Effector memory CD8-positive, alpha-beta T cell (primary cell): Measurements from ENCODE around the gene CLTRN.
"Not testable (repeated sequence)": the region's sequence is repeated elsewhere in the genome, so short reads cannot be mapped to it uniquely, and the experiment has no call there.

Experiments
- ATAC-seq: fragments of 150-1000 bp; cut with Tn5 transposase; replicated peaks from 2 replicates; pipeline ENCODE4 v1.10.0; 2021; ENCODE audit warnings: mild to moderate bottlenecking, moderate library complexity
- DNase-seq, 3 experiments: peaks; one replicate each; pipeline ENCODE4 v3.0.0; 2021
- H3K27ac Mint-ChIP-seq, 2 donors: one replicate each; pipeline ENCODE4 v1.8.0; 2022; ENCODE audit warnings: mild to moderate bottlenecking in 2 of 2, mixed read lengths in 2 of 2, moderate library complexity in 2 of 2
- H3K27me3 Mint-ChIP-seq, 2 donors: one replicate each; pipeline ENCODE4 v1.8.0; 2022; ENCODE audit warnings: mixed read lengths in 2 of 2
- H3K36me3 Mint-ChIP-seq: one replicate; pipeline ENCODE4 v1.8.0; 2022; ENCODE audit warnings: mild to moderate bottlenecking, moderate library complexity, mixed read lengths; ENCODE audit not compliant: insufficient read depth
- H3K4me1 Mint-ChIP-seq, 2 donors: one replicate each; pipeline ENCODE4 v1.8.0; 2022; ENCODE audit warnings: low read depth in 2 of 2, mixed read lengths in 2 of 2
- H3K4me3 Mint-ChIP-seq, 2 donors: one replicate each; pipeline ENCODE4 v1.8.0; 2022; ENCODE audit warnings: mild to moderate bottlenecking in 2 of 2, mixed read lengths in 2 of 2, moderate library complexity in 2 of 2
- H3K9me3 Mint-ChIP-seq, 2 donors: one replicate each; pipeline ENCODE4 v1.8.0; 2022; ENCODE audit warnings: mixed read lengths in 2 of 2

Gene CLTRN

DNA sequence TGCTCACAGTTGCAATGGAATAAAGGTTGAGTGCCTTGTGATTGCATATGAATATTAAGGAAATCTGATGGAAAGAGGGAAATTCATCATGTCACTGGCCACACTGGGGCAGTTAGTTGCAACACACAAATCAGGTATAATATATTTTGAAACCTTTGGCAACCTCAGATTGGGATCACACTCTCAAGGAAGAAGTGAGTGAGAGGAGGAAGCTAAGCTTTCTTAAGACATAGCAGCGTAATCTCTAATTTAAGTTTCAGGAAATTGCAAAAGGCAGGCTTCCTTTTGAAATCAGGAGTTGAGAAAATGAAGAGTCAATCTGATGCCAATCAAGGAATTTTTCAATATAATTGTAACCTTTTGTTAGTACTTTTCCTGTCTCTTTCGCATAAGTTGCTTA is 12.3 kb upstream of the CLTRN start:
- no peak for ATAC-seq
- H3K27ac Mint-ChIP-seq = no peak overlapping the region
- DNase-seq = no peak
- H3K27me3 Mint-ChIP-seq = no peaks in the 10 kb centered on the region
- H3K4me3 Mint-ChIP-seq = no peak overlapping the region
- peaks cover 3% of the 10 kb centered on the region for H3K36me3 Mint-ChIP-seq
- peaks cover 4 to 9% of the 10 kb centered on the region in 2 donors for H3K4me1 Mint-ChIP-seq
- H3K9me3 Mint-ChIP-seq = no peaks in the 10 kb centered on the region

DNA sequence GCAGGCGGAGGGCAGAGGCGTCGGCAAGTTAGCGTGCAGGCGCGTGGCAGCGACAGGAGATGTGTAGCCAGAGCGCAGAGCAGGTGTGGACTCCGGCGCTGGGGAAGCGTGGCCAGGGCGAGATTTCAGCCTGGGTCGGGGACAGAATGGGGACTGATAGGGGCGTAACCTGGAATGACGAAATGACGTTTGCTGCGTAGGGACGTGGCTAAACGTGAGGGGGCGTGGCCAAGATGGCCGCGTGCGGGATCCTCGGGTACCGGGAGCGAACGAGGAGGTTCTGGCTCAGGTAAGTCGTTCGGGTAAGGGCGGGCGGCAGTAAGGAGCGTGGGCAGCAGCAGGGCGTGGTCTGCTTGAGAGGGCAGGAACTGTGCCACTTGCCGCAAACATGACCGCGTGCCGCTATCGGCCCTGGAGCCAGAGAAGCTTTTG is 10.9 kb upstream of the CLTRN start:
- no peaks in the 10 kb centered on the region for H3K9me3 Mint-ChIP-seq
- no peak overlapping the region for H3K27ac Mint-ChIP-seq
- H3K4me3 Mint-ChIP-seq = no peak overlapping the region
- H3K4me1 Mint-ChIP-seq = peaks cover 3 to 8% of the 10 kb centered on the region in 2 donors
- DNase-seq (peak in 2 of 3 experiments; percentile 70 to 80), ATAC-seq (peak; percentile 61)
- H3K36me3 Mint-ChIP-seq = peaks cover 3% of the 10 kb centered on the region
- no peaks in the 10 kb centered on the region for H3K27me3 Mint-ChIP-seq

DNA sequence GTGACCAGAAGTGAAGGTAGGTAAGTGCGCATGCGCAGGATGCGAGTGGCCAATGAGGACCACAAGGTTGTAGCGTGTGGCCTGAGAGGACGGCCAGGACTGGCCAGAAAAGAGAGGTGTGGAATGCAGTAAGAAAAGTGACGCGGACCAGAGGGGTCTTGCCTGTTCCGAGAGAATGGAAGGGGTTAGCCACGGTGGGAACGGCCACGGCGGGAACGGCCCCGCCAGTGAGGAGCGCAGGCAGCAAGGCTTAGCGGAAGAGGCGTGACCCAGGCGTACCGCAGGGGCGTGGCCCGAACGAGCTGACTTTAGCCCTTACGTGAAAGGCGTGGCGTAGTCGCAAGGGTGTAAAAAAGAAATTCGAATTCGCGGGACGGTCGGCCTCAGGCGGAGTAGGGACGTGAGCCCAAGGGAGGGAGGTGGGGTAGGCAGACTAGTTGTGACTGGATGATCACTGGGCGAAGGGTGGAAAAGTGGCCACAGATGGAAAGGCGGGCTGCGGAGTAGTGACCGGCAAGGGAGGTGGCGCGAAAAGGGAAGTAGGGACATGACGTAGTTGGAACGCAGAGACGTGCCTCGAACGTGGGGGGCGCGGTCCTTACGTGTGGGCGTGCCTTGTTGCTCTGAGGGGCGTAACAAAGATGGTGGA is 10.4 kb upstream of the CLTRN start:
- Mint-ChIP-seq H3K27me3 (no peaks in the 10 kb centered on the region), H3K27ac (no peak overlapping the region)

DNA sequence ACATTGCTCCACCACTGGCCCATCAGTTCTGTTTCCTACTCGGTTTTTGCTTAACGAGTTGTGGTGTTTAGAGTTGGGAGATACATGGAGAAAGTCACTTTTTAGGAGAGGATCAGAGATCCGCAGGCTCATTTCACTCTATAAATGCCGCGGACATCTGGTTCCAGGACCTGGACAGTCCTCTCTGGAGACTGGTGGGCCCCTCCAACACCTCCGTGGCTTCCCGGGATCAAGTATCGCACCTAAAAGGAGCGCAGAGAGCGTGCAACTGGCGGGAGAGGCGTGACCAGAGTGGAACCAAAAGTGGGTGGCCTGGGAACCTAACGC is 9.9 kb upstream of the CLTRN start:
- H3K9me3 Mint-ChIP-seq = no peaks in the 10 kb centered on the region
- DNase-seq (no peak), ATAC-seq (no peak)
- H3K36me3 Mint-ChIP-seq = no peaks in the 10 kb centered on the region
- peaks cover 0 to 5% of the 10 kb centered on the region in 2 donors for H3K4me1 Mint-ChIP-seq
- H3K27ac Mint-ChIP-seq = no peak overlapping the region
- no peaks in the 10 kb centered on the region for H3K27me3 Mint-ChIP-seq
- H3K4me3 Mint-ChIP-seq = no peak overlapping the region

More for the DNA sequence above, 10.4 kb upstream of the CLTRN start:
- H3K4me3 Mint-ChIP-seq = no peak overlapping the region
- peak; percentile 84 to 85 (median 84) for DNase-seq
- no peaks in the 10 kb centered on the region for H3K9me3 Mint-ChIP-seq
- H3K36me3 Mint-ChIP-seq = no peaks in the 10 kb centered on the region
- peak; percentile 81 for ATAC-seq
- peaks cover 0 to 5% of the 10 kb centered on the region in 2 donors for H3K4me1 Mint-ChIP-seq

DNA sequence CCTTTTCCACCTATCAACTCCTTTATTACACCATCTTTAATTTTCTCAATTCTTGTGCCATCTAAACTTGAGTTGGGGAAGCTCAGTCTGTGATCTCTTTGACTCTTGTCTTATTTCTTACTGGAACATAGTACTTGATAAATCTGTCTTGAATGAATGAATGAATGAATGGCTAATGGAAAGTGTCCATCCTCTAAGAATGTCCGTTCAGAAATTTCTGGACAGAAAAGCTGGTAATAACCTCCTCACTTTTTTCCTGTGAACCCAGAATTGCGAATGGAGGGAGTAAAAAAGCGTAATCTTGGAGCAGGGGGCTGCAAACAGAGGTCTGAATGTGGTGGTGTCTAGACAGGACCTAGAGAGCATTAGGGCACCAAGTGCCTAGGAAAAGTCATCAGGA is 9.4 kb upstream of the CLTRN start:
- H3K27me3 Mint-ChIP-seq = no peaks in the 10 kb centered on the region
- no peaks in the 10 kb centered on the region for H3K9me3 Mint-ChIP-seq
- no peak for ATAC-seq
- H3K4me3 Mint-ChIP-seq = no peak overlapping the region
- peaks cover 0 to 5% of the 10 kb centered on the region in 2 donors for H3K4me1 Mint-ChIP-seq
- H3K27ac Mint-ChIP-seq = no peak overlapping the region
- DNase-seq = no peak
- H3K36me3 Mint-ChIP-seq = no peaks in the 10 kb centered on the region

DNA sequence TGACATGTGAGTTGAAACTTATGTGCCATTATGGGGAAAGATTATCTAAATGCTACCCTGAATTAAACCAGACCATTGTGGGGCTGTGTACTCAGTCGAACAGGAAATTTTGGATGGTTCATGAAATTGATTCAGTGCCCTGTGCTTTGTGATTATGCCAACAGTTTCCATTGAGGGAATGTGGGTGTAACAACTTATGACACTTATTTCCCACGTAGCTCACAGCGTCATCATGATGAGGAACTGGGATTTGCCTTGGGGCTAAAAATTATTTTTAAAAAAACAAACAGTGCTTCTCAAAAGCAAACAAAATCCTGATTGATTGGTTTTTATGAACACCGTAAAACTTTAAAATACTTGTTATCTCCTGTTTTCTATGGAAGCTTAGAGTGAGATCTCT is 8.3 kb upstream of the CLTRN start:
- Mint-ChIP-seq H3K9me3 (no peaks in the 10 kb centered on the region), H3K27me3 (no peaks in the 10 kb centered on the region), H3K4me3 (no peak overlapping the region), H3K36me3 (no peaks in the 10 kb centered on the region), H3K4me1 (peaks cover 0 to 5% of the 10 kb centered on the region in 2 donors), H3K27ac (no peak overlapping the region)
- ATAC-seq (no peak), DNase-seq (no peak)

DNA sequence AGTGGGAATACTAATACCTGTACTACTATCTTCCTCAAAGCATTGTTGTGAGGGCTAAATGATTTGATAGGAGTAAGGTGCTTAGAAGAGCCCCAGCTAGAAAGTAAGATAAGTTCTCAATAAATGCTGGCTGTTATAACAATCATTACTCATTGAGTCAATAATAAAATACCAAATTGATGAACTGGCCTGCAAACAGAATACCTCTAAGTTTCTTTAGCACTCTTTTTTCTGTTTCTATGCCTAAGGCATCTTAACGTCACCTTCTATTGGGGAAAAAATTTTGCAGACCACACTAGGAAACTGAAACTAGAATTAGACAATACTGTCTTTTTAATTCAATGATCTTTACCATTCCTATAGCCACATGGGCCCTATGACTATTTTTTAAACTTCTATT is 1.2 kb downstream of the CLTRN start:
- DNase-seq (no peak), ATAC-seq (no peak)
- Mint-ChIP-seq H3K36me3 (no peaks in the 10 kb centered on the region), H3K4me3 (no peak overlapping the region), H3K4me1 (no peaks in the 10 kb centered on the region), H3K27ac (no peak overlapping the region), H3K9me3 (no peaks in the 10 kb centered on the region), H3K27me3 (peaks cover 23 to 39% of the 10 kb centered on the region in 2 donors)

DNA sequence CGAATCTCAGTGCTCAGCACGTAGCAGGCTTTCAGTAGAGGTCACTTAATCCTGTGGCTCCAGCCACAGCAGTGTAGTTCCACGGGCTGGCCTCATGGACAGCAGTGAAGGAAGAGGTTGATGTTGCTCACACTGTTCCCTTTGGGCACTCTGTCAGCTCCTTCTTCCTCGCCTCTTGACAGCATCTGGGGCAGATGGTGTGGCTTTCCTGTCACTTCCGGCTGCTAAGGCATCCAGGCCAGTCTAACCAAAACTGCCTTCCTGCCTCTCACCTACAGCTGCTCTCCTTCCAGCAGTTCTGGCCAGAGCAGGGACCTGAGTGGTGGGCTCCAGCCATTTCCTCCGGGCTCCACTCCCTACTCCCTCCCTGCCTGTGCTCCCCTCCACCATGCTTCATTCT is 9.8 kb downstream of the CLTRN start:
- peak overlapping the region in 1 of 2 donors; percentile 49 for H3K27ac Mint-ChIP-seq
- H3K4me3 Mint-ChIP-seq = peak overlapping the region in 1 of 2 donors; percentile 31
- not testable (repeated sequence) for DNase-seq, H3K9me3 Mint-ChIP-seq, H3K36me3 Mint-ChIP-seq, H3K4me1 Mint-ChIP-seq
- peak; percentile 69 for ATAC-seq
- peaks cover 0 to 11% of the 10 kb centered on the region in 2 donors for H3K27me3 Mint-ChIP-seq

DNA sequence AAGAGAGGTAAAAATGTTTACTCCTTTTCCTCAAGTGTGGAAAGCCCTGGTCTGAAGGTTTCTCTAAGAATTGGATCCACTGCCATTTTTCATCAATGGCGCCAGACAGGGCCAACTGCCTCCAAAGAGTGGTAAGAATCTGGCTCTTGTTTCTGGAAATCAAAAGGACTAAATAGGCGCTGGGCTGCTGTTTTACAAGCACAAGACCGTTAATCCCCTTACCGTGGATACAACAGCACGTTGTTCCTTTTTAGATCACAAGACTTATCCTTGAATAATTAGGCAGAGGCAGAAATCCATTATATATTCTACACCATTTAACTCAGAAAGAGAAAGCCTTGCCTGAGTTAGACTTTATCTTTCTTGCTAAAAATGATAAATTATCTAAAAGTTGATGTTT is 10.6 kb downstream of the CLTRN start:
- ATAC-seq = no peak
- Mint-ChIP-seq H3K27me3 (peaks cover 0 to 11% of the 10 kb centered on the region in 2 donors), H3K4me1 (peaks cover 7 to 8% of the 10 kb centered on the region in 2 donors), H3K4me3 (no peak overlapping the region), H3K36me3 (no peaks in the 10 kb centered on the region), H3K27ac (no peak overlapping the region), H3K9me3 (no peaks in the 10 kb centered on the region)
- no peak for DNase-seq

DNA sequence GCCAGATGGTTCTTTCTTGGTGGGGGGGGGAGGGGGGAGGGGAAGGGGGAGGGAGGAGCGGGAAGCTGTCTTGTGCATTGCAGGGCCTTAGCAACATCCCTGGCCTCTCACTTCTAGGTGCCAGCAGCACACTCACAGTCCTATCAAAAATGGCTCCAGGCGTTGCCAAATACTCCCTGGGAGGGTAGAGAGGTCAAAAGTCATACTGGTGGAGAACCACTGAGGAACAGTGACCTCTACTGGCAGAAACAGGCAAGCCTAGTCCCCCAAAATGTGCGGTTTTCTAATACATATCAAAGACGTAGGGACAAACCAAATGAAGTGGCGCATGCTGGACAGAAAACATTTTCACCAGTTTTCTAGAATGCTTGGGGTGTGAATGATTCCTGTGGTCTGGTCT is 17.1 kb downstream of the CLTRN start:
- DNase-seq, H3K9me3 Mint-ChIP-seq, H3K27ac Mint-ChIP-seq, H3K36me3 Mint-ChIP-seq, H3K4me3 Mint-ChIP-seq, H3K4me1 Mint-ChIP-seq: not testable (repeated sequence)
- peak; percentile 62 for ATAC-seq
- peaks cover 8 to 14% of the 10 kb centered on the region in 2 donors for H3K27me3 Mint-ChIP-seq

DNA sequence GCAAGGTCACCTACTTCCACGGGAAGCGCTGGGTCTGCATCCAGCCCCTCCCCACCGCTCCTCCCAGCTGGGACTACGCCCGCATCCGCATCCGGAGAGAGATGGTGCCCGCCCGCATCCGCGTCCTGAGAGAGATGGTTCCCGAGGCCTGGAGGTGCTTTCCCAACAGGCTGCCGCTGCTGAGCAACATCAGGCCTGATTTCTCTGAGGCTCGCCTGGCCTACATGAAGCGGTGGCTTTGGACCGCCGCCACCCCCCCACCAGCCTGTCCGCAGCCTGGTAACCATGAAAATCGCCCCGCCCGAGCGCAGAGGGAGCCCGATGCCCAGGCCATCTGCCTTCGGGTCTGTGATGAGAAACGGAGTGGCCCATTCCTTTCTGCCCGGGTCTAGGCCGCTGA is 18.1 kb downstream of the CLTRN start:
- Mint-ChIP-seq H3K4me3 (no peak overlapping the region), H3K9me3 (no peaks in the 10 kb centered on the region), H3K4me1 (peaks cover 0 to 3% of the 10 kb centered on the region in 2 donors), H3K27me3 (peaks cover 8 to 14% of the 10 kb centered on the region in 2 donors), H3K27ac (no peak overlapping the region), H3K36me3 (no peaks in the 10 kb centered on the region)
- DNase-seq (no peak), ATAC-seq (no peak)

DNA sequence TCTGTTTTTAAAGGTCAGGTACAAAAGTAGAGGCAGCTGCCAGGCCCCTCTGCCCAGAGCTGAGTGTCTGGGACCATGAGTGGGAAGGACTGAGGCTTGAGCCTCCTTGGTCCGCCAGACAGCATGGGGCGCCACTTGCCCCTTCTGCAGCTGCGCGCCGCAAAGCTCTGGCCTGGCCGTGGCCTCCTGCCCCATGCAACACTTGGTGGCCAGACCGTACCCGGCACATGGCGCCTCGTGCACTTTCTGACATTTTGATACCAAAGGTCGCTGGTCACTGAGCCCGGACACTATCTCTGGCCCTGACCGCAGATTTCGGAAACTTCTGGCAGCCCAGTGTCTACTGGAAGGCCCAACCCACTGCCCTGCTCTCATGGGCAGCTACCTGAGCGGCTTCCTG is 18.6 kb downstream of the CLTRN start:
- H3K36me3 Mint-ChIP-seq = no peaks in the 10 kb centered on the region
- no peak for DNase-seq
- H3K27ac Mint-ChIP-seq = no peak overlapping the region
- ATAC-seq = no peak
- H3K27me3 Mint-ChIP-seq = peaks cover 8 to 14% of the 10 kb centered on the region in 2 donors
- H3K4me1 Mint-ChIP-seq = peaks cover 0 to 3% of the 10 kb centered on the region in 2 donors
- H3K4me3 Mint-ChIP-seq = no peak overlapping the region
- H3K9me3 Mint-ChIP-seq = no peaks in the 10 kb centered on the region

DNA sequence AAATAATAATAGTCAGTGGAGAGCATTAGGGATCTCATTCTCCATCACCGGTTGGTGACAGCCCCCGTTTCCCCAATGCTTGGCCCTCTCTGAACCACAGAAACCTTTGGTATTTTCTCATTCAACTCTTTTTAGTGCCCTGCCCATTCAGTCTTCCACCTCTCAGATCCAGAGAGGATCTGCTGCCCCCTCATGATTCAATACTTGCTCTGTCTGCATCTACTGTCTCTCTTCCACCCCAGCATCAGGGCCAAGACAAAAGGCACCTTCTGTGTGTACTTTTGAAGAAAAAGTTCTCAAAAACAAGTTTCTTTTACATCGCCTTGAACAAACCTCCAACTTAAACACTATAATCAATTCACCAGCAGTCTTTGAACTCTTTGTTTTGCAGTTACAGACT is 19.3 kb downstream of the CLTRN start:
- Mint-ChIP-seq H3K27ac (peak overlapping the region in 1 of 2 donors; percentile 22), H3K4me3 (no peak overlapping the region), H3K4me1 (peaks cover 0 to 4% of the 10 kb centered on the region in 2 donors), H3K27me3 (peaks cover 8 to 22% of the 10 kb centered on the region in 2 donors), H3K36me3 (no peaks in the 10 kb centered on the region), H3K9me3 (no peaks in the 10 kb centered on the region)
- no peak for DNase-seq
- ATAC-seq = no peak

DNA sequence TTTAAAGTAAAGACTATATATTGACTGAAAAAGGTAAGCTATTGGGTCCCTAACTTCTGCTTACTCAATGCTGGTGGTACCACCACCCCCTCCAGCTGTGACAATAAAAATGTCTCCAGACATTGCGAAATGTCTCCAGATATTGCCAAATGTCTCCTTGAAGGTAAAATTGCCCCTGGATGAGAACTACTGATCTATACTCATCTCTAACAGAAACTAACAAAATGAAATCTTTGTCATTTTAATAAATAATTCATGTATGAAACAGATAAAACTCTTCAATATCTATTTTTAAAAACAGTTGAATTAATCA is 20.1 kb downstream of the CLTRN start:
- no peaks in the 10 kb centered on the region for H3K9me3 Mint-ChIP-seq
- no peak overlapping the region for H3K27ac Mint-ChIP-seq
- H3K27me3 Mint-ChIP-seq = peaks cover 8 to 24% of the 10 kb centered on the region in 2 donors
- ATAC-seq = no peak
- H3K36me3 Mint-ChIP-seq = no peaks in the 10 kb centered on the region
- peaks cover 0 to 4% of the 10 kb centered on the region in 2 donors for H3K4me1 Mint-ChIP-seq
- H3K4me3 Mint-ChIP-seq = no peak overlapping the region
- DNase-seq = no peak
